Measurements from ENCODE around the gene BTLA.

DNA sequence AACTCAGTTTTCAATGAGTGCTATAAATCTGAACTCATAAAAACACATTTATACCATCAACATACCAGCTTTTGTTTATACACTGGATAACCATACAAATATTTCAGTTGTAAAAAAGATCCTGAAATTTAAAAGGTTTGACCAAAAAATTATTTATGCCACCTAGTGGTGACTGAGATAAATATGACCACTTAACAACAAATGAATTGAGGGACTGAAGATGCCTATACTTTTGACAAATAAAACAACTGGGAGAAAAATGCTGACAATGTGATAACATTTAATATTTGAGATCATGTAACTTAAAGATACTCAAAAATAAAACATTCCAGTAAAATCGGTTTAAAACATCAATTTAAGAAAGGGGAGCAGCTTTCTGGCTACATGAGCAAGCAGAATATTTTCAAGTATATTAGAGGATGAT, 32.1 kb upstream of the BTLA start:
- TF ChIP-seq, protein P1, sequence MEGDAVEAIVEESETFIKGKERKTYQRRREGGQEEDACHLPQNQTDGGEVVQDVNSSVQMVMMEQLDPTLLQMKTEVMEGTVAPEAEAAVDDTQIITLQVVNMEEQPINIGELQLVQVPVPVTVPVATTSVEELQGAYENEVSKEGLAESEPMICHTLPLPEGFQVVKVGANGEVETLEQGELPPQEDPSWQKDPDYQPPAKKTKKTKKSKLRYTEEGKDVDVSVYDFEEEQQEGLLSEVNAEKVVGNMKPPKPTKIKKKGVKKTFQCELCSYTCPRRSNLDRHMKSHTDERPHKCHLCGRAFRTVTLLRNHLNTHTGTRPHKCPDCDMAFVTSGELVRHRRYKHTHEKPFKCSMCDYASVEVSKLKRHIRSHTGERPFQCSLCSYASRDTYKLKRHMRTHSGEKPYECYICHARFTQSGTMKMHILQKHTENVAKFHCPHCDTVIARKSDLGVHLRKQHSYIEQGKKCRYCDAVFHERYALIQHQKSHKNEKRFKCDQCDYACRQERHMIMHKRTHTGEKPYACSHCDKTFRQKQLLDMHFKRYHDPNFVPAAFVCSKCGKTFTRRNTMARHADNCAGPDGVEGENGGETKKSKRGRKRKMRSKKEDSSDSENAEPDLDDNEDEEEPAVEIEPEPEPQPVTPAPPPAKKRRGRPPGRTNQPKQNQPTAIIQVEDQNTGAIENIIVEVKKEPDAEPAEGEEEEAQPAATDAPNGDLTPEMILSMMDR (IDR thresholded peaks at IDR 0.05) = peak in 3 of 4 experiments; percentile 18 to 54 (median 53)
- TF ChIP-seq POLR2A (IDR thresholded peaks at IDR 0.05) (no peak), EP300 (IDR thresholded peaks at IDR 0.05) (no peak), POLR2AphosphoS5 (IDR thresholded peaks at IDR 0.05) (no peak)
